Measurements from ENCODE around the gene MRPL41.
"Not testable (repeated sequence)": the region's sequence is repeated elsewhere in the genome, so short reads cannot be mapped to it uniquely, and the experiment has no call there.

Gene MRPL41

DNA sequence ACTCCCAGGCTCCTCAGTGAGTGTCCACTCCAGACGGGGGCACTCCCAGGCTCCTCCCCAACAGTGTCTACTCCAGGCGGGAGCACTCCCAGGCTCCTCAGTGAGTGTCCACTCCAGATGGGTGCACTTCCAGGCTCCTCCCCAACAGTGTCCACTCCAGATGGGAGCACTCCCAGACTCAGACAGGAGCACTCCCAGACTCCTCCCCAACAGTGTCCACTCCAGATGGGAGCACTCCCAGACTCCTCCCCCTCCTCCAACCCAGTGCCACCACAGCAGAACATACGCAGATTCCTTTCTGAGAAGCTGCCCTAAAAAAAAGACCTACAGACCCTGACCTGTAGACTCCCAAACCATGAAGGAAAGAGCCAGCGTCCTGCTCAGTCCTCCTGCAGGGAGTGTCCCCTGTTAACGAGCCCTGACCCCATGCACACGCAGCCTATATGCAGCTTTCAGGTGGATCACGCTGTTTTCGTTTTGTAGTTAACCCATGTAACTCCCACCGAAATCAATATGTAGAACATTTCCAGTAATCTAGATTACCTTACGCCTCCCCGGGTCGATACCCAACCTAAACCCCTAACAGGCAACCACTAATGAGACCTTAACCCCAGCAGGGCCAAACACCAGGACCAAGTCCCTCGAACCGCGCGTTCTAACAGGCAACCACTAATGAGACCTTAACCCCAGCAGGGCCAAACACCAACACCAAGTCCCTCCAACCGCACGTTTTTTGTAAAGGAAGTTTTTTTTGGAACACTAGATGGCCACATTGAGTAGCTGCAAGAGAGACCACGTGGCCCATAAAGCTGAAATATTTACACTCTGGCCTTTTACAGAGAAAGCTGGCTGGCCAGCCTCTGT is 17.2 kb upstream of the MRPL41 start:
- TF ChIP-seq, protein P1, sequence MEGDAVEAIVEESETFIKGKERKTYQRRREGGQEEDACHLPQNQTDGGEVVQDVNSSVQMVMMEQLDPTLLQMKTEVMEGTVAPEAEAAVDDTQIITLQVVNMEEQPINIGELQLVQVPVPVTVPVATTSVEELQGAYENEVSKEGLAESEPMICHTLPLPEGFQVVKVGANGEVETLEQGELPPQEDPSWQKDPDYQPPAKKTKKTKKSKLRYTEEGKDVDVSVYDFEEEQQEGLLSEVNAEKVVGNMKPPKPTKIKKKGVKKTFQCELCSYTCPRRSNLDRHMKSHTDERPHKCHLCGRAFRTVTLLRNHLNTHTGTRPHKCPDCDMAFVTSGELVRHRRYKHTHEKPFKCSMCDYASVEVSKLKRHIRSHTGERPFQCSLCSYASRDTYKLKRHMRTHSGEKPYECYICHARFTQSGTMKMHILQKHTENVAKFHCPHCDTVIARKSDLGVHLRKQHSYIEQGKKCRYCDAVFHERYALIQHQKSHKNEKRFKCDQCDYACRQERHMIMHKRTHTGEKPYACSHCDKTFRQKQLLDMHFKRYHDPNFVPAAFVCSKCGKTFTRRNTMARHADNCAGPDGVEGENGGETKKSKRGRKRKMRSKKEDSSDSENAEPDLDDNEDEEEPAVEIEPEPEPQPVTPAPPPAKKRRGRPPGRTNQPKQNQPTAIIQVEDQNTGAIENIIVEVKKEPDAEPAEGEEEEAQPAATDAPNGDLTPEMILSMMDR (IDR thresholded peaks at IDR 0.05; ENCODE audit: unreplicated experiment in 3 of 3): peak; percentile 73 to 85 (median 80)
- H3K36me3 Mint-ChIP-seq (ENCODE audit: low read depth): no peaks in the 10 kb centered on the region

DNA sequence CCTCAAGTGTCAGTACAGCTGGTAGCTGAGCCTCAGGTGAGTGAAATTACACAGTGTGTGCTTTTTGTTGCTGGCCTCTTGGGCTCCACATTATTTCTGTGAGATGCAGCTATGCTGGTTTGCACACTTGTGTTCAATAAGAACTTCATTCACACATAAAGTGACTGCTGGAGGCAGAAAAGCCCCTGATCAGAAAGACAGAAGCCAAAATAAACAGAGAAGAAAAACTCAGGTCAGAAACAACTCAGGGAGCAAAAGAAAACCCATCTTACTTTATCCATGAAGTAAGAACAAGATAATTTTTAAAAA is 16.6 kb upstream of the MRPL41 start:
- H3K27me3 Mint-ChIP-seq (ENCODE audit: low read depth): no peaks in the 10 kb centered on the region
- TF ChIP-seq, protein P1 (IDR thresholded peaks at IDR 0.05; ENCODE audit: unreplicated experiment in 3 of 3): no peak
- H3K4me1 Mint-ChIP-seq: peaks cover 19% of the 10 kb centered on the region
- no peaks in the 10 kb centered on the region for H3K36me3 Mint-ChIP-seq (ENCODE audit: low read depth)
- peak overlapping the region; percentile 46 to 81 (median 53) for H3K27ac Mint-ChIP-seq
- H3K4me3 Mint-ChIP-seq: no peak overlapping the region
- no peaks in the 10 kb centered on the region for H3K9me3 Mint-ChIP-seq

More for the DNA sequence above, 17.2 kb upstream of the MRPL41 start:
- Mint-ChIP-seq H3K4me1 (peaks cover 19% of the 10 kb centered on the region), H3K27me3 (ENCODE audit: low read depth) (no peaks in the 10 kb centered on the region), H3K9me3 (no peaks in the 10 kb centered on the region), H3K4me3 (no peak overlapping the region), H3K27ac (peak overlapping the region; percentile 46 to 81 (median 53))

DNA sequence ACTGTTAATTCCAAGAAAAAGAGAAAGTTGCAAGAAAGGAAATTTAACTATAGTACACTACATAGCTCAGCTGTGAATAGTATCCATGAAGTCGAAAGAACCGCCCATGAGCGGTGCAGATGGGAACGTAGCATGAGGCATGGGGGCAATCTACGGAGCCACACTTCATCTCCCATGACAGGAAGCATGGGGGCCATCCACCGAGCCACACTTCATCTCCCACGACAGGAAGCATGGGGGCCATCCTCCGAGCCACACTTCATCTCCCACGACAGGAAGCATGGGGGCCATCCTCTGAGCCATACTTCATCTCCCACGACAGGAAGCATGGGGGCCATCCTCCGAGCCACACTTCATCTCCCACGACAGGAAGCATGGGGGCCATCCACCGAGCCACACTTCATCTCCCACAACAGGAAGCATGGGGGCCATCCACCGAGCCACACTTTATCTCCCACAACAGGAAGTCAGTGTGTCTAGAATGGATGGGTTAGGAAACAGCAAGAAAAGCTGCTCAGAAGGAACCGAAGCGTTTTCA is 15.0 kb upstream of the MRPL41 start:
- not testable (repeated sequence) for H3K27me3 Mint-ChIP-seq (ENCODE audit: low read depth); H3K9me3 Mint-ChIP-seq

DNA sequence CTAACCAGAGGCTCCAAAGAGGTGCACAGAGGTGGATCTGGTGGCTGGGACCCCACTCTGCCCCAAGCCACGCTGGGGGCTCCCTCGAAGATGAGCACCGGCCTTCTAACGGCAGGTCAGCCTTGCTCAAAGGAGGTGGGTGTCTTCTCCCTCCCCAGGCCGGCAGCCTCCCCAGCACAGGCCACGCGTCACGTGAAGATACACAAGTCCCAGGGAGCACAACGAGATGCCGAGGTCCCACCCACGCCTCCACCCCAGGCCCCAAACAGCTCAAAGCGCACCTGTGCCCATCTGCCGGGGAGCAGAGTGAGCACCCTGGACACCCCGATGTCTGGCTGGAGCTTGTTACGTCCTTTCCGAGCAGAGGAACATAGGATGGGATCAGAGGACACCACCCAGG is 13.6 kb upstream of the MRPL41 start:
- Mint-ChIP-seq H3K36me3 (ENCODE audit: low read depth) (no peaks in the 10 kb centered on the region), H3K27me3 (ENCODE audit: low read depth) (peaks cover 3% of the 10 kb centered on the region), H3K4me1 (peaks cover 7% of the 10 kb centered on the region), H3K4me3 (no peak overlapping the region), H3K9me3 (no peaks in the 10 kb centered on the region), H3K27ac (no peak overlapping the region)
- TF ChIP-seq, protein P1 (IDR thresholded peaks at IDR 0.05; ENCODE audit: unreplicated experiment in 3 of 3): no peak

More for the DNA sequence above, 15.0 kb upstream of the MRPL41 start:
- H3K36me3 Mint-ChIP-seq (ENCODE audit: low read depth); H3K4me3 Mint-ChIP-seq; H3K4me1 Mint-ChIP-seq; H3K27ac Mint-ChIP-seq: not testable (repeated sequence)

DNA sequence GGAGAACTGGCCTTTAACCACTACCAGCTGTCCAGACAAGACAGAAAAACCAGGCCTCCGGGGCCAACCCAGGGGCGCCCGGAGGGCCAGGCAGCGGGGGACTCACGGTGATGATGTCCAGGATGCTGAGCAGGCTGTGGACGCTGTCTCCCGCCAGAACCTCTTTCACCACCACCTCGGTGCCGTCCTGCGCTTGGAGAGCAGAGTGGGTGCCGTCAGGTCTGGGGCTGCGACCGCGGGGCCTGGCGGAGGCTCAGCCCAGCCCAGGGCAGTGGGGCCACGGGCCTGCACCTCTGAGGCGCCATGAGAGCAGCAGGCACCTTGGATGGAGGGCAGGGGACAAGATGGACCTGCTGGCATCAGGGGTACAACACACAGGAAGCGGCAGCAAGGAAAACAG is 11.1 kb upstream of the MRPL41 start:
- Mint-ChIP-seq H3K36me3 (ENCODE audit: low read depth) (no peaks in the 10 kb centered on the region), H3K4me3 (no peak overlapping the region), H3K4me1 (no peaks in the 10 kb centered on the region), H3K27me3 (ENCODE audit: low read depth) (peaks cover 3% of the 10 kb centered on the region), H3K9me3 (no peaks in the 10 kb centered on the region), H3K27ac (no peak overlapping the region)
- TF ChIP-seq, protein P1 (IDR thresholded peaks at IDR 0.05; ENCODE audit: unreplicated experiment in 3 of 3): no peak

DNA sequence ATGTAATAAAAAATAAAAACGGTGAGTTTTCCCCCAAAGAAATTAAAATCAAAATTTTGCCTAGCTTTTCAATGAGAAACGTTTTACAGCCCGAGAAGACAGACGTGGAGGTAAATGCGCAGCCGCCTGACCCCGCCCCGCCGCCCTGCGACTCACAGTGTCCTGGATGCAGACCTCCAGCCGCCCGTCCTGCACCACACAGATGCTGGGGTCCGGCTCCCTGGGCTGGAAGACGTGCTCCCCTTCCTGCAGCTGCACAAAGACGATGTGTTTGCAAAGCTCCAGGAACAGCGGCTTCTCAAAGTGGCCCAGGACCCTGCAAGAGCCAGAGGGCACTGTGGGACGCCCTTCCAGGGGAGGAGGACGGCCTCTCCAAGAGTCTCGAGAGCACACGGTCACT is 9.2 kb upstream of the MRPL41 start:
- Mint-ChIP-seq H3K4me3 (no peak overlapping the region), H3K9me3 (no peaks in the 10 kb centered on the region), H3K27me3 (ENCODE audit: low read depth) (peaks cover 3% of the 10 kb centered on the region), H3K36me3 (ENCODE audit: low read depth) (peaks cover 4% of the 10 kb centered on the region), H3K4me1 (no peaks in the 10 kb centered on the region), H3K27ac (no peak overlapping the region)
- TF ChIP-seq, protein P1 (IDR thresholded peaks at IDR 0.05; ENCODE audit: unreplicated experiment in 3 of 3): no peak

All from nephron (organoid).